Raji (cell line): ENCODE data around the gene GEMIN4.

Experiments
- POLR2A ChIP-seq: IDR thresholded peaks from 2 replicates; pipeline ENCODE4 v1.6.1; 2011; ENCODE audit warnings: low read depth, low read length, control low read depth; ENCODE audit not compliant: insufficient read depth

The GEMIN4 gene

DNA sequence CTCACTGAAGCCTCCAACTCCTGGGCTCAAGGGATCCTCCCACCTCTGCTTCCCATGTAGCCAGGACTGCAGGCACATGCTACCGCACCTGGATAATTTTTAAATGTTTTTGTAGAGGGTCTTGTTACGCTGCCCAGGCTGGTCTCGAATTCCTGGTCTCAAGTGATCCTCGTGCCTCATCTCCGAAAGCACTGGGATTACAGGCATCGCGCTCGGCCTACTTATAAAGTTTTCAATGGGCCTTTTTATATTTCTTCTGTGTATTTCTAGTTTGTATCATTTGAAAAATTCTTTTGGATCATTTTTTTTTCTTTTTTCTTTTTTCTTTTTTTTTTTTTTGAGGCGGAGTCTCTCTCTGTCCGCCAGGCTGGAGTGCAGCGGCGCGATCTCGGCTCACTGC lies 27.0 kb downstream of the GEMIN4 start:
- TF ChIP-seq POLR2A = no peak

- TF ChIP-seq POLR2A = no peak
These were observed 30.5 kb downstream of the GEMIN4 start for GRCh38 chr17:721540-721937.

DNA sequence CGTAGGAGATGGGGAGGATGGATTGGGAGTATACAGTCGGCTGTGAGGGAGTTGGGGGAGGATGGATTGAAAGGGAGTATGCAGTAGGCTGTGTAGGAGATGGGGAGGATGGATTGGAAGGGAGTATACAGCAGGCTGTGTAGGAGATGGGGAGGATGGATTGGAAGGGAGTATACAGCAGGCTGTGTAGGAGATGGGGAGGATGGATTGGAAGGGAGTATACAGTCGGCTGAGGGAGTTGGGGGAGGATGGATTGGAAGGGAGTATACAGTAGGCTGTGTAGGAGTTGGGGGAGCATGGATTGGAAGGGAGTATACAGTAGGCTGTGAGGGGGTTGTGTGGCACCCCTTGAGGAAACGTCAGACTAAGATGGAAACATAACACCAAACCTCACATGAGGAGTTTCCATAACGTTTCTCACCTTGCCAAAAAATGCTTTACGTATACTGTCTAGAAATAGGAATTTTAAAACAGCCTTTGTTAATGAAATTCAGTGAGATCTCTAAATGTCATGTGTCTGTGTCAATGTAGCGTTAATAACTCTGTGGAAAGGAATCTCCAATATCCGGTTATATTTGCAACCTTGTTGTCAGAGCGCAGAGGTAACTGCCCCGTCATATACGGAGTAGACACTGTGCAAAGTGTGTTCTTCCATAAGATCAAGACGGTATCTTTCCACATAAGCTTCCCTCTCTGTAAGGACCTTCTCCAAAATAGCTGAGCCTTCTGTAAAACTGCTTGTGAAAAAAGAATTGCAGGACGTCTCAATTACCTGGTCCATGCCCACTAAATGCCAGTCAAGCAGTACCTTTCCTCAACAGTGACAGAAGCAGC lies 31.1 kb downstream of the GEMIN4 start:
- TF ChIP-seq POLR2A = no peak

- TF ChIP-seq POLR2A = no peak
These were observed 34.0 kb downstream of the GEMIN4 start for GRCh38 chr17:718075-718474.

GRCh38 chr17:708132-708531 lies 43.9 kb downstream of the GEMIN4 start:
- no peak for TF ChIP-seq POLR2A

GRCh38 chr17:705863-706262 lies 46.2 kb downstream of the GEMIN4 start:
- no peak for TF ChIP-seq POLR2A

- no peak for TF ChIP-seq POLR2A
These were observed 47.1 kb downstream of the GEMIN4 start for GRCh38 chr17:705011-705410.

DNA sequence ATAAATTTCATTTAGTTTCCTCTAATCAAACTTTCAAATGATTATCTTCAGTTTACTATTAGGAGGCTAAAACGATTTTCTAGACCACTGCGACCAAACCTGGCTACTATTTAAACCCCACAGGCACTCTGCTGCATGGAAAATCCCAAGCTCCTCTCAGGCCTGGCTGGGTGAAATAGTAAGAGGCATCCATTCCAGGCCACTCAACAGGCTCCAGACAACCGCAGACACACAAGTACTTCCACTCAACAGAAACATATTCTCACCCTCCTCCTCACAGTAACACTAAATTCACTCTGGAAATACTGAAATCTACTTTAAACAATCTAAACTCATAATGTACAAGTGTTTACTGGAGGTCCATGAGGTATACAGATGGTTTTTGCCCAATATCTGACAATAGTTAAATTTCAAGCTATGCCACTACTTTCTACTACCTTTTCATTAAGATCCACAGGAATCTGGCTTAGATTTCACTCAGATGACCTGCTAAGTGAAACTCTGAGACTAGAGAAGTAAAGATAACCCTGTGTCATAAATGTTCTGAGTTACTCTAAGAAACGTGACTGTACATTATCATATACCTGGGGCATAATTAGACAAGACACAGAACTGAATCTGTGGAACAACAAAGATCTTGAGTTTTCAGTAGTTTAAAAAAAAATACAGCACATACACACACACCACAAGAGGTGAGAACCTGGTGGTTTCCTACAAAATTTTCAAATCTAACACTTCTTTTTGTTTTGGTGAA lies 47.8 kb downstream of the GEMIN4 start:
- TF ChIP-seq POLR2A = no peak

GRCh38 chr17:703081-703875 lies 48.8 kb downstream of the GEMIN4 start:
- TF ChIP-seq POLR2A = no peak

GRCh38 chr17:700504-701094 lies 51.5 kb downstream of the GEMIN4 start:
- no peak for TF ChIP-seq POLR2A

GRCh38 chr17:699345-699744 lies 52.7 kb downstream of the GEMIN4 start:
- no peak for TF ChIP-seq POLR2A

DNA sequence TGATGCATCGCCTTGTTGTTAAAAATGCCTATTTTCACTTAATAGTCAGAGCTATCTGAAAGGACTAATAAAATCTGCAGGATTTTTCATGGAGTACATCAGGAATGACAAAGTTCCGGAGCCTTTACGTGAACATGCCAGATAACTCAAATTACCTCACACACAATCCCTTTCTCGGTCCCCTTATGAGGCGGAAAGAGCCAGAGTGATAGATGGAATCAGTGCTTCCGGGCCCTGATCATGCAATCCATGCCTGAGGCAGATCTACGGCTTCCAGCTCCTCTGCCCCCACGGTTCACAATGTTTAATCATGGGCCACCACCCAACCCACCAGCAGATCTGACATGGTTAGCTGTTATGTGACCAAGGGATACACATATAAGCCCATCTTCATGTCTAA lies 54.4 kb downstream of the GEMIN4 start:
- no peak for TF ChIP-seq POLR2A

DNA sequence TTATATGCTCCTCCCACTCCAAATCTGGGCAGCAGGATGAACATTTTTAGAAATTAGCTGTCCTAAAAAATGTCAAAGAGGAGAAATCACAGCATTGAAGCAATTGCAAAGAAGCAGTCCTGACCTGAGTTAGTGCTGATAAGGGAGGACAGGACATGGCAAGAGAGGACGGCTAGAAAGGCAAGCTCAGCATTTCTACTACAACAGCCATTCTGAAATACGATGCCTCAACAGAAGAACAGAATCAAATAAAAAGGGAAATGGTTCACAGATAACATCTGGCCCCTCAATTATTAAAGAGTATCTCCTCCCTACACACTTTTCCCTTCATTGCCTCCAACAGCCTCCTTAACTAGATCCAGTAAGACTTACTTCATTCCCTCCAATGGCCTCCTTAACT lies 55.7 kb downstream of the GEMIN4 start:
- TF ChIP-seq POLR2A = no peak
